Measurements from ENCODE around the gene INTS13.
A peak's percentile ranks its signal among the peaks of the same experiment; 100 is the strongest.
"Not testable (repeated sequence)": the region's sequence is repeated elsewhere in the genome, so short reads cannot be mapped to it uniquely, and the experiment has no call there.

The INTS13 gene

GRCh38 chr12:26935636-26936378 is 2.0 kb downstream of the INTS13 start:
- FAIRE-seq, result no peak

GRCh38 chr12:26929590-26929989 is 8.2 kb downstream of the INTS13 start:
- no peak for FAIRE-seq

- no peak for FAIRE-seq
These were observed 9.1 kb downstream of the INTS13 start for GRCh38 chr12:26928661-26929060.

- no peak for FAIRE-seq
These were observed 15.9 kb downstream of the INTS13 start for GRCh38 chr12:26921886-26922285.

- FAIRE-seq, result no peak
These were observed 18.6 kb downstream of the INTS13 start for GRCh38 chr12:26919216-26919555.

- peak; percentile 43 for FAIRE-seq
These were observed 19.2 kb downstream of the INTS13 start for GRCh38 chr12:26918321-26919215.

GRCh38 chr12:26906704-26907103 is 31.1 kb downstream of the INTS13 start:
- no peak for FAIRE-seq

GRCh38 chr12:26906024-26906423 is 31.8 kb downstream of the INTS13 start:
- FAIRE-seq, result no peak

GRCh38 chr12:26903396-26903795 is 34.4 kb downstream of the INTS13 start:
- FAIRE-seq, result not testable (repeated sequence)

GRCh38 chr12:26896913-26897312 is 40.9 kb downstream of the INTS13 start:
- no peak for FAIRE-seq

GRCh38 chr12:26895672-26896071 is 42.1 kb downstream of the INTS13 start:
- FAIRE-seq, result no peak

- FAIRE-seq, result no peak
These were observed 46.1 kb downstream of the INTS13 start for GRCh38 chr12:26891704-26892103.

GRCh38 chr12:26890784-26891183 is 47.0 kb downstream of the INTS13 start:
- no peak for FAIRE-seq

GRCh38 chr12:26884765-26885576 is 52.8 kb downstream of the INTS13 start:
- FAIRE-seq, result peak; percentile 18

GRCh38 chr12:26880625-26881024 is 57.2 kb downstream of the INTS13 start:
- FAIRE-seq, result no peak

GRCh38 chr12:26878661-26879119 is 59.1 kb downstream of the INTS13 start:
- no peak for FAIRE-seq

- FAIRE-seq, result no peak
These were observed 63.1 kb downstream of the INTS13 start for GRCh38 chr12:26874501-26875296.

GRCh38 chr12:26872625-26873024 is 65.2 kb downstream of the INTS13 start:
- FAIRE-seq, result no peak

GRCh38 chr12:26871985-26872384 is 65.8 kb downstream of the INTS13 start:
- no peak for FAIRE-seq

GRCh38 chr12:26870491-26871419 is 67.0 kb downstream of the INTS13 start:
- no peak for FAIRE-seq

- FAIRE-seq, result no peak
These were observed 67.8 kb downstream of the INTS13 start for GRCh38 chr12:26869908-26870459.
